ENCODE data around the gene TAAR8. TPM values are rescaled to one million over a fixed set of nuclear protein-coding genes. Genes with fewer than 3 reads are reported as not detected.

Gene TAAR8
- not detected in 2 replicates for total RNA-seq (2014; rRNA removed; shearing (Covaris generic))

DNA sequence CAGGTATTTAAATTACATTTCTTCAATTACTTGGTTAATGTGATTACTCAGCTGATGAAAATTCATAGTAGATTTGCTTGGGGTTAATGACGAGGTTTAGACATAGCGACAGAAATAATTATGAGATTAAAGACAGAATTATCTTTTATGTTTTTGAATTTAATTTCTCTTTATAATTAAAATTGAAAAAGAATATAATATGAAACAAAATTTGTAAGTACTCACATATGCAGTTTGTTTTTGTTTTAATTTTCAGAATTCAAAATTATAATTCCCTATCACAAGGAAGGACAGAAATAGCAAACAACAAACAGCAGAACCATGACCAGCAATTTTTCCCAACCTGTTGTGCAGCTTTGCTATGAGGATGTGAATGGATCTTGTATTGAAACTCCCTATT, at the start of gene TAAR8:
TSS of gene TAAR8 (plus strand) at position 301 of the 400 bp plus-strand sequence. CDS start at position 322, 21 bp downstream.
- no peaks in the 10 kb centered on the region for H3K27me3 ChIP-seq
- H3K4me3 ChIP-seq: no peak within 1 kb of the TSS
- no peak for DNase-seq
- H3K9me3 ChIP-seq (replicated peaks): no peaks in the 10 kb centered on the region
- no peaks in the 10 kb centered on the region for H3K4me1 ChIP-seq
- H3K36me3 ChIP-seq: no peaks in the 10 kb centered on the region
- no peak within 1 kb of the TSS for H3K27ac ChIP-seq

- Histone ChIP-seq H3K4me3 (no peak overlapping the region), H3K4me1 (no peaks in the 10 kb centered on the region), H3K9me3 (replicated peaks) (no peaks in the 10 kb centered on the region), H3K27ac (no peak overlapping the region), H3K27me3 (no peaks in the 10 kb centered on the region), H3K36me3 (peaks cover 7% of the 10 kb centered on the region; the same call in 1 of the 2 replicates)
- DNase-seq: no peak
Observed at GRCh38 chr6:132504757-132505156, 47.7 kb upstream of the TAAR8 start.

GRCh38 chr6:132505158-132505557, 47.3 kb upstream of the TAAR8 start:
- H3K27ac ChIP-seq: no peak overlapping the region
- no peaks in the 10 kb centered on the region for H3K27me3 ChIP-seq
- no peak for DNase-seq
- no peak overlapping the region for H3K4me3 ChIP-seq
- no peaks in the 10 kb centered on the region for H3K9me3 ChIP-seq (replicated peaks)
- H3K4me1 ChIP-seq: no peaks in the 10 kb centered on the region
- peaks cover 7% of the 10 kb centered on the region; the same call in 1 of the 2 replicates for H3K36me3 ChIP-seq

DNA sequence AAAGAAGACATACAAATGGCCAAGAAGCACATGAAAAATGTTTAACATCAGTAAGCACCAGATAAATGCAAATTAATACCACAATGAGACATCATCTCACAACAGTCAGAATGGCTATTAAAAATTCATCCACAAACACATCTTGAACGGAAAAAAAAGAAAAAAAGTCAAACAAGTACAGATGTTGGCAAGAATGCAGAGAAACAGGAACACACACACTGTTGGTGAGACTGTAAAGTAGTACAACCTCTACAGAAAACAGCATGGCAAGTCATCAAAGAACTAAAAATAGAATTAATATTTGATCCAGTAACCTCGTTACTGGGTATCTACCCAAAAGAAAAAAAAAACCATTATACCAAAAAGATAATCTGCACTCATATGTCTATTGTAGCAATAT, 46.0 kb upstream of the TAAR8 start:
- H3K9me3 ChIP-seq (replicated peaks): no peaks in the 10 kb centered on the region
- DNase-seq: no peak

DNA sequence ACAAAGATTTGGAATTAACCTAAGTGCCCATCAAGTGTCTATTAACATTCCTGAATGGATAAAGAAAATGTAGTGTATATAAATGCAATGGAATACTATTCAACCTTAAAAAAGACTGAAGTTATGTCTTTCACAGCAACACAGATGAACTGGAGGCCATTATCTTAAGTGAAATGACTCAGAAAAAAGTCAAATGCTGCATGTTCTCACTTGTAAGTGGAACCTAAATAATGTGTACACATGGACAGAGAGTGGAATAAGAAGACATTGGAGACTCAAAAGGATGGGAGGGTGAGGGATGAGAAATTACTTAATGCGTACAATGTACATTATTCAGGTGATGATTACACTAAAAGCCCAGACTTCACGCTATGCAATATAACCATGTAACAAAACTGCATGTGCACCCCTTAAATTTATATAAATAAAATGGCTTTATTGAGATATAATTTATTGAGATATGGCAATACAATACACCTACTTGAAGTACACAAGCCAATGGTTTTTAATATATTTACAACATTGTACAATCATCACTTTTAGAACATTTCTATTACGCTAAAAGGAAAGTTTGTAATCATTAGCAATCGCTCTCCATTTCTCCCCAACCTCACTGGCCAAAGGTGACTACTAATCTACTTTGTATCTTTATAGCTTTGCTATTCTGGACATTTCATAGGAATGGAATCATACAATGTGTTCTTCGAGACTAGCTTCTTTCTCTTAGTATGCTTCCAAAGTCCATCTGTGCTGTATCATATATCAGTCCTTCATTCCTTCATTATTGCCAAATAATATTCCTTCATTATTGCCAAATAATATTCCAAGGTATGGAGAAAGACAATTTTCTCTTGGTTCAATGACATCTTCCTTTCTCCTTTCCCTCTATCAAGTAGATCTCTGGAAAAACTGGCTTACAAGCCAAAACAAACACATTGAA, 45.3 kb upstream of the TAAR8 start:
- H3K9me3 ChIP-seq (replicated peaks): no peaks in the 10 kb centered on the region
- H3K27ac ChIP-seq: no peak overlapping the region
- no peaks in the 10 kb centered on the region; the same call in 1 of the 2 replicates for H3K36me3 ChIP-seq
- DNase-seq: no peak
- H3K4me1 ChIP-seq: no peaks in the 10 kb centered on the region
- no peak overlapping the region for H3K4me3 ChIP-seq
- no peaks in the 10 kb centered on the region for H3K27me3 ChIP-seq

More for the DNA sequence above, 46.0 kb upstream of the TAAR8 start:
- Histone ChIP-seq H3K27ac (no peak overlapping the region), H3K4me1 (no peaks in the 10 kb centered on the region), H3K36me3 (peaks cover 4% of the 10 kb centered on the region; the same call in 1 of the 2 replicates), H3K4me3 (no peak overlapping the region), H3K27me3 (no peaks in the 10 kb centered on the region)

- H3K27ac ChIP-seq: no peak overlapping the region
- H3K9me3 ChIP-seq (replicated peaks): no peaks in the 10 kb centered on the region
- H3K27me3 ChIP-seq: no peaks in the 10 kb centered on the region
- H3K36me3 ChIP-seq: no peaks in the 10 kb centered on the region
- H3K4me1 ChIP-seq: no peaks in the 10 kb centered on the region
- DNase-seq: no peak
- H3K4me3 ChIP-seq: no peak overlapping the region
Observed at GRCh38 chr6:132511210-132511830, 41.2 kb upstream of the TAAR8 start.

- Histone ChIP-seq H3K9me3 (replicated peaks) (no peaks in the 10 kb centered on the region), H3K27ac (no peak overlapping the region; the same call in 1 of the 2 replicates), H3K4me1 (no peaks in the 10 kb centered on the region), H3K36me3 (no peaks in the 10 kb centered on the region), H3K27me3 (no peaks in the 10 kb centered on the region), H3K4me3 (peak overlapping the region; percentile 100)
- no peak for DNase-seq
Observed at GRCh38 chr6:132511831-132512220, 40.6 kb upstream of the TAAR8 start.

DNA sequence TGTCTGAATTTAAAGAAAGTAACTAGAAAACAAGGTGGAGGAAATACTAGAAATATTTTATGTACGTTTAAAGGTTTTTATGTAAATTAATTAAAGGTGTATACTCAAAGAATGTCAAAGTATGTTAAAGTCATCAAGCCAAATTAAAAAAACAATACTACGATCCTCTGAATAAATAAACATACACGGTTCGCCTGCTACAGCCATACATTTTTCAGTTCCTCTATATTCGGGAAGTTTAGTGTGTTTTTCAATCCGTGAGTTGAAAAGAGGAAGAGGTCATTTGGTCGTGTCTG, 40.2 kb upstream of the TAAR8 start:
- DNase-seq: no peak
- Histone ChIP-seq H3K9me3 (replicated peaks) (no peaks in the 10 kb centered on the region), H3K27ac (peak overlapping the region; percentile 45), H3K36me3 (no peaks in the 10 kb centered on the region), H3K4me1 (no peaks in the 10 kb centered on the region), H3K27me3 (no peaks in the 10 kb centered on the region), H3K4me3 (peak overlapping the region; percentile 100)

DNA sequence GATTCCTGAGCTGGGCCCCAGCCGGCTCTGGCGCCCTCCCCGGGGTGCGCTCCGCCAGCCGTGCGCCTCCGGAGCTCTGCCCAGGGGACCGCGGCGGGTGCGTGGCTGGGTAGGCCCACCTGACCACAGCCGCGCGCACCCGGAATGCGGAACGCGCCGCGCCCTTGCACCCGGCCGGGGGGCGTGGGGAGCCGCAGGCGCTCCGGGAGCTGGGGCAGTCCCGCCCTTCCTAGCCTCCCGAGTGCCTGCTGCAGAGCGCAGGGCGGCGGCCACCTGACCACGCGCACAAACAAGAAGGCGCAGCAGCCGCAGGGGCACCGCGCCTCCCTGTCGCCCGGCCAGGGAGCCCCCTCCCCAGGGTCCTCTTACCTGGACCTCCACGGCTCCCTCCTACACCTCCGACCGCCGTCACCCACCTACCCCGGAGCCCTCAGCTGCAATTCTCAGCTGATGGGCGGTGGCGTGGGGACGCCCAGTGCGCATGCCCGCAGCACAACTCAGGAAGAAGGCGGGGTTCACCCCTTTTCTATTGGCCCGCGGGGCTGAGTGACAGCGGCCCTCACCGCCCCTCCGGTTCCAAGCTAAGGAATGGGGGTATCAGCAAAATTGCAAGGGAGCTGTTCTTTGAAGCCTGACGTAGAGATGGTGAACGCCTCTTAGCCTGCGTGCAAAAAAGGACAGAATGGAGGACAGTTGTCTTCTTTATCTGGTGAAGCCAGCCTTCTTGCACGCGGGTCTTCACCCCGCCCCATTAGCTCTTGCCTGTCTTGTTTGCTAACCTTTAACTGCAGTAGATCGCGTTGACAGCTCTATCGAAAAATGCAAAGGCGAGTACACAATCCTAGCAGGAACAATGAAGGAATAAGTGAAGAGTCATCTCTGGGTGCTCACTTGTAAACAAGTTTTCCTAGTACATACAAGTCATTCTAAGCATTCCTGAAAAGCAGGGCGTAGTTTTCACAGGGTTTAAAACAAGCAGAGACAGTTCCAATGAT, 39.5 kb upstream of the TAAR8 start, which contains the start of gene STX7:
TSS of gene STX7 (minus strand) at position 479 of the 995 bp plus-strand sequence. CDS start 9,586 bp downstream, outside the sequence.
- Histone ChIP-seq H3K27me3 (no peaks in the 10 kb centered on the region), H3K9me3 (replicated peaks) (no peaks in the 10 kb centered on the region), H3K4me1 (no peaks in the 10 kb centered on the region), H3K4me3 (peak within 1 kb of the TSS; percentile 100), H3K36me3 (no peaks in the 10 kb centered on the region), H3K27ac (peak within 1 kb of the TSS; percentile 45)
- peak; percentile 87 to 92 for DNase-seq

DNA sequence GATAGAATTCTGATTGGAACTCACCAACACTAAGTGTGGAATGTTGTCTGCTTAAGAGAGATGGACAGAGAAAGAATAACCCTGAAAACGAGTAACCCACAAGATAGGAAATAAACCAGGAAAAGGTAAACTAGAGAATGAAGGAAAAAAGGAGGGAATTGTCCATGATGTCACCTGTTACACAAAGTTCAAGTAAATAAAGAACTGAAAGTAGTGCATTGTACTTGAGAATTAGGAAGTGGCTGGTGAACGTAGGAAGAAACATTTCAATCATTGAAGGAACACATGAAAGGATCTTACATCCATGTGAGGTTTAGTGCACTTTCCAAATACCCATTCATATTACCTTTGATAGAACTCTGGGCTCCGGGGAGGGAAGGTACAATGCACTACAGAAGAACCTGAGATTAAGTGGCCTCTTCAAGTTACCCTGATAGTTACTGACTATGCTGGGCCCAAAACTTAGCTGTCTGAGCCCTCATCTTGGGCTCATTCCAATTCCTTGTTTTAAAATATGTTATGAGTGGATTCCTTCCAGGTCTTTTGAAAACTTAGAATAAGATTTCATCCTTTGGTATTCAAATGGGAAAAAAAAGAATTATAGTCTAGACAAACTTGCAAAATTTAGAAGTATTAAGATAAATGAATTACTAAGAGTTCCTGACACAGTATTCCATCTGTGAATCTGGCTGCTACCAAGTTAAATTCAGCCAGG, 38.5 kb upstream of the TAAR8 start:
- Histone ChIP-seq H3K36me3 (no peaks in the 10 kb centered on the region), H3K27me3 (peaks cover 2% of the 10 kb centered on the region; the same call in 1 of the 2 replicates), H3K9me3 (replicated peaks) (no peaks in the 10 kb centered on the region), H3K27ac (no peak overlapping the region), H3K4me3 (peak overlapping the region; percentile 100; the same call in 1 of the 2 replicates), H3K4me1 (no peaks in the 10 kb centered on the region)
- DNase-seq: no peak

- Histone ChIP-seq H3K9me3 (replicated peaks) (no peaks in the 10 kb centered on the region), H3K4me3 (no peak overlapping the region), H3K4me1 (no peaks in the 10 kb centered on the region), H3K36me3 (no peaks in the 10 kb centered on the region), H3K27me3 (peaks cover 2% of the 10 kb centered on the region; the same call in 1 of the 2 replicates), H3K27ac (no peak overlapping the region)
- no peak for DNase-seq
Observed at GRCh38 chr6:132515386-132515785, 37.1 kb upstream of the TAAR8 start.

GRCh38 chr6:132520953-132521352, 31.5 kb upstream of the TAAR8 start:
- Histone ChIP-seq H3K9me3 (replicated peaks) (no peaks in the 10 kb centered on the region), H3K36me3 (no peaks in the 10 kb centered on the region), H3K27ac (no peak overlapping the region), H3K4me3 (no peak overlapping the region), H3K27me3 (peaks cover 7% of the 10 kb centered on the region; the same call in 1 of the 2 replicates), H3K4me1 (no peaks in the 10 kb centered on the region)
- DNase-seq: no peak

GRCh38 chr6:132524646-132525045, 27.8 kb upstream of the TAAR8 start:
- Histone ChIP-seq H3K9me3 (replicated peaks) (no peaks in the 10 kb centered on the region), H3K36me3 (no peaks in the 10 kb centered on the region), H3K27ac (no peak overlapping the region), H3K4me3 (no peak overlapping the region), H3K27me3 (peaks cover 5% of the 10 kb centered on the region; the same call in 1 of the 2 replicates), H3K4me1 (no peaks in the 10 kb centered on the region)
- DNase-seq: no peak

DNA sequence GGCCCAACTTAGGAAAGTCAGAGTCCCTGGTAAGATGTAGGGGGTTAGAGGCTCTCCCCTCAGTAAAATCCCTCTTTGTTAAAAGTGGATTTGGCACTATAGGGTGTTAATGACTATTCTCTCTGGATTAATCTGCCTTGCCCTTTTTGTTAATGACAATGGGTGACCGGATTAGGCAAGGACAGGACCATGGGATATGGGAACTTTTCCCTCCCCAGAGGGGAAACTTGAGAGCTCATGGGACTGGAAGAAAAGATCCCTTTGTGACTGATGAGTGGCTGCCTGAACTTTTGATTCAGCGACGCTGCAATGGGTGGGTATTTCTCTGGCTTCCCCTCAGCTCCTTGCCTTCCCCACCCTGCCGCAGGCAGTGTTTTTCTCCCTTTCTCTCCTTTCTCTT, 26.6 kb upstream of the TAAR8 start:
- Histone ChIP-seq H3K4me3 (no peak overlapping the region), H3K27ac (no peak overlapping the region), H3K27me3 (peaks cover 5% of the 10 kb centered on the region; the same call in 1 of the 2 replicates), H3K9me3 (replicated peaks) (no peaks in the 10 kb centered on the region), H3K36me3 (no peaks in the 10 kb centered on the region), H3K4me1 (no peaks in the 10 kb centered on the region)
- no peak for DNase-seq

Data from SJCRH30 (cell line).